Stimulated activated CD4-positive, alpha-beta T cell treated with anti-CD3 and anti-CD28 coated beads, Interleukin-1b, Interleukin-23, amount 100 ng/mL, for 1 hour (primary cell): ENCODE results near the gene HCFC1R1.
"Not testable (repeated sequence)": the region's sequence is repeated elsewhere in the genome, so short reads cannot be mapped to it uniquely, and the experiment has no call there.

Experiments
- DNase-seq, 2 donors: peaks; one replicate each; pipeline ENCODE4 v3.0.0-alpha.2; 2020; ENCODE audit warnings: low read depth in 2 of 2

HCFC1R1 gene

DNA sequence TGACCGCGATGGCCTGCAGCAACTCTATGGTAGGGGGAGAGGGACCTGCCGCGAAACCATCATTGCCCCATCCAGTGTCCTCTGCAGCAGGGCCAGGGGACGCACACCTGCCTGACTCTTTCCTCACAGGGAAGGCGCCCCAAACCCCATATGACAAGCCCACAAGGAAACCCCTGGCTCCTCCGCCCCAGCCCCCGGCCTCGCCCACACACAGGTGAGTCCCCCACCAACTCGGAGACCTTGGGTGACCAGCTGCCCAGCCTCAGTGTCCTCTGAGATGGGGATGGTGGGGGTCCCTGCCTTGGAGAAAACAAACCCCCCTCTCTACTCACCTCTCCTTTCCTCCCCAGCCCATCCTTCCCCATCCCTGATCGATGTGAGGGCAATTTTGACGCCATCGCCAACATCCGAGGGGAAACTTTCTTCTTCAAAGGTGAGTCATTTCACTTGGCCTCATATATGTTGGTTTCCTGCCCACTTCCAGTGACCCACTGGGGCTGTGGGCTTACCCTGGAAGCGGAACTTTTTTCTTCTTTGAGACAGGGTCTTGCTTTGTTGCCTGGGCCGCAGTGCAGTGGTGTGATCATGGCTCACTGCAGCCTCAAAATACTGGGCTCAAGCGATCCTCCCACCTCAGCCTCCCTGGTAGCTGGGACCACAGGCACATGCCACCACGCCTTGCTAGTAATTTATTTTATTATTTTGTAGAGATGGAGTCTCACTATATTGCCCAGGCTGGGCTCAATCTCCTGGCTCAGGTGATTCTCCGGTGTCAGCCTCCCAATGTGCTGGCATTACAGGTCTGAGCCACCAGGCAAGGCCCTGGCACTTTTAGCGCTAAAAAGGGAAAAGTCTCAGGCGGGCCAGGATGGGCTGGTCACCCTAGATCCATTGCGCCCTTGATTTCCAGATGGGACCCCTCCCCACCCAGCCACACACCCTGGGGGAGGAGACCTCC, 33.7 kb upstream of the HCFC1R1 start:
- no peak for DNase-seq

DNA sequence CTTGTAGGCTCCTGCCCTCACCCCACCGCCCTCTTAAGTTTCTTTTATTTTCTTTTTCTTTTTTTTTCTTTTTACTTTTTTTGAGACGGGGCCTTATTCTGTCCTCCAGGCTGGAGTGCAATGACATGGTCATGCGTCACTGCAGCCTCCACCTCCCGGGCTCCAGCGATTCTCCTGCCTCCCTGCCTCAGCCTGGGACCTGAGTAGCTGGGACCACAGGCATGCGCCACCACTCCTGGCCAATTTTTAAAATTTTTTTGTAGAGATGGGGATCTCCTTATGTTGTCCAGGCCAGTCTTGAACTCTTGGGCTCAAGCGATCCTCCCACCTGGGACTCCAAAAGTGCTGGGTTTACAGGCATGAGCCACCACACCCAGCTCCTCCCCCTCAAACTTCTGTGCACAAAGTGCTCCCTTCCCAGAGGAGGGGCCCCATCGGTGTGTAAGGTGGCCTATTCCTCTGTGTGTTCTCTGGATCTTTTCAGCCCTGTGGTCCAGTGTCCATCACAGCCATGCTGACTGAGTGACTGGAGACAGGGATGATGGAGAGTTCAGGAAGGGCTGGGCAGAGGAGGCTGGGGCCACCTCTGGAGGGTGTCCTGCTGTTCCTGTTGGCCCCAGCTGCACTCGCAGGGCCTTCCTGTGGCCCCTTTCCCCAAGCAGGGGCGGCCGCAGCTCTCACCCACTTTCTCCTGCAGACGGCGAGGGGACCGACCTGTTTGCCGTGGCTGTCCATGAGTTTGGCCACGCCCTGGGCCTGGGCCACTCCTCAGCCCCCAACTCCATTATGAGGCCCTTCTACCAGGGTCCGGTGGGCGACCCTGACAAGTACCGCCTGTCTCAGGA, 32.8 kb upstream of the HCFC1R1 start:
- no peak for DNase-seq

DNA sequence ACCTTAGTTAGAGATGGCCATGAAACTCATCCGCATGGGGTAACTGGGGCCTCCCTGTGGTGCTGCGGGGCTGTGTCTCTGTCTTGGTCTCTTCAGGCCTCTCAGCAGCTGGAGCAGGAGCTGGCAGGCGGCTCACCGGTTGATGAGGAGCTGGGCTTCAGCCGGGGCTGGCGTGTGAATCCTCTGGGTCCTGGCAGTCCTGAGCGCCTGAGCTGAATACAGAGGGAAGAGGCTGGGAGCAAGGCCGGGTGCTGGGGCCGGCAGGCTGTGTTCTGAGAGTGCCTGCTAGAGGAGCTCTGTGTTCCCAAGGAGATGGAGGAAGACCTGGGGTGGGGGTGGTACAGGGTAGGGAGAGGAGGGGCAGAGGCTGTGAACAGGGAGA, 32.0 kb upstream of the HCFC1R1 start:
- not testable (repeated sequence) for DNase-seq

DNA sequence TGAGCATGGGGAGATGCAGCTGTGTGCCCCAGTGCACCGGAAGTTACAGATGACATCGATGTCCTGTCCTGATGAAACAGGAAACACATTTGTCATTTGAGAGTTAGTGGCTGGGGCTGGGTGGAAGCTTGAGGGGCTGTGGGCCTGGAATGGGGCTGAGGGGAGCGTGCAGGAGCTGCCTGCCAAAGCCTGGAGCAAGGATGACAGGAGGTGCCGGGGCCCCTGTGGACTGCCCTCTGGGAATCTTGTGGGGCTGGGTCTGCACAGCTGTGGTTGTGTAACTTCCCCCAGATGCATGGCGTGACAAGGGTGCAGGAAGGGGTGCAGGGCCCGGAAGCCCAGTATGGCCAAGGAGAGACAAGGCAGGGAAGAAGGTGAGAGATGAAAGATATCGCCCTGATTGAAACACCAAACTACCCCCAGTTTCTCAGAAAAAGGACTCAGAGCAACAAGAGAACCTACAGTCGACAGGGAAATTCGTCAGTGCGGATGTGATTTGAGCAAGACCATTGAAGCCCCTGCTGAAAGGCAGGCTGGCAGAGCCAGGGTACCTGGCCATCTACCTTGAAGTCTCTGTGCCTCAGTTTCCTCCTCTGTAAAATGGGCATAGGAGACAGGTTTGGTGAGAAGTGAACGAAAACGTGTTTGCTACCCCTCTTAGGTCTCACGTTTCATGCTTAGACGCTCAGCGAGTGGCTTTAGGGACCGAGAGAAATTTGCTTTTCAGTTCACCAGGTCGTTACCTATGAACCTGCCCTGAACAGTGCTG, 31.4 kb upstream of the HCFC1R1 start:
- no peak for DNase-seq

DNA sequence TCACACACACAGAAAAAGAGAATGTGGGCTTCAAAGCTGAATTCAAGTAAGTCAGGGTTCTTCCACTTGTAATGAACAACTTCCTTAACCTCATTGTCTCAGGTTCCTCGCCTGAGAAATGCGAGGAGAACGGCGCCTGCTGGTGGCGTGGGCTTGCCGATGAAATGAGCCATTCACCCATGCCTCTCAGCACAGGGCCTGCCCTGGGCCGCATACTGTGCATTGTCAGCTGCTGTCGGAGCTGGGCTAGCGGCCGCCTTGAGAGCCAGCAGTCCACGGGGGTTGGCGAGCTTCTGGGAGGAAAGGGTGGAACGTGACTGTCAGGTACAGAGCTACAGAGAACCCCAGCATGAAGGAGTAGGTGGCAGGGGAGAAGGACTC, 29.6 kb upstream of the HCFC1R1 start:
- DNase-seq, result not testable (repeated sequence)

DNA sequence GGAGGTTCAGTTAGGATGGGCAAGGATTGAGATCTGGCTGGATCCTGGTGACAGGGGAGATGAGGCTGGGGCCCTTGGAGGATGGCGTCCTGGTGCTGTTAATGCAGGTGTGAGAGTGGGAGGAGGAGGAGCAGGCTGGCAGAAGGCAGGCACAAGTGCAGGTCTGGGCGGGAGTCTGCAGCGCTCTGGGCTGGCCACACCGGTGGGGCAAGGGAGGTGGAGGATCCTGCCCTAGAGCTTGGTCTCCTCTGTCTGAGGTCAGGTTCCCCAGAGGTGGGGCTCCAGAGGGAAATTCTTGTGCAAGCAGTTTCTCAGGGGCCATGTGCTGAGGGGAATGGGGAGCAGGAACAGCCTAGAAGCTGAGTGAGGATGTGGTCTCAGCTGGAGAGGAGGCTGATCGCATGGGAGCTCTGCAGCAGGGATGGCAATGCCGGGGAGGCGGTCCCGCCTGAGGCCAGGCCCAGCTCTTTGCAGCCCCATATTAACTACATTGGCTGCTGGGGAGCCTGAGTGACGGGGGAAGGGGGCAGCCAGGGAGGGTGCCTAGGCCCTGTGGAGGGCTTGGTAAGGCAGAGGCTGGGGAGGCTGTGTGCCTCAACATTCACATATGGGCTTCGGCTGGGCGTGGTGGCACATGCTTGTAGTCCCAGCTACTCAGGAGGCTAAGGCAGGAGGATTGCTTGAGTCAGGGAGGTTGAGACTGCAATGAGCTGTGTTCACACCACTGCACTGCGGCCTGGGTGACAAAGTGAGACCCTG, 29.0 kb upstream of the HCFC1R1 start:
- not testable (repeated sequence) for DNase-seq

DNA sequence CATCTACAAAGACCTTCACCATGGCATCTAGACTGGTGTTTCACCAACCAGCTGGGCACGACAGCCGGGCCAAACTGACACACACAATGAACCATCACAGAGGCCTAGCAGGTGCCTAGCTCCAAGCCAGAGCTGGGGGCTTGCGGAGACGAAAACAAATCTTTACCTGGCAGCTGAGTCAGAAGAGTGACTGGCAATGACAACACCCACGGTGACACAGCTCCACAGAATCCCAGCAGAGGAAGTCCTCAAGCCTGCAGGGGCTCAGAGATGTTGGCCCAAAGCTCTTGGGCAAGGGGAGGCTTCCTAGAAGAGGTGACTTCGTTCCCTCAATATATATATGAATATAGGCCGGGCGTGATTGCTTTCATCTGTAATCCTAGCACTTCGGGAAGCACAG, 27.8 kb upstream of the HCFC1R1 start:
- DNase-seq, result no peak

DNA sequence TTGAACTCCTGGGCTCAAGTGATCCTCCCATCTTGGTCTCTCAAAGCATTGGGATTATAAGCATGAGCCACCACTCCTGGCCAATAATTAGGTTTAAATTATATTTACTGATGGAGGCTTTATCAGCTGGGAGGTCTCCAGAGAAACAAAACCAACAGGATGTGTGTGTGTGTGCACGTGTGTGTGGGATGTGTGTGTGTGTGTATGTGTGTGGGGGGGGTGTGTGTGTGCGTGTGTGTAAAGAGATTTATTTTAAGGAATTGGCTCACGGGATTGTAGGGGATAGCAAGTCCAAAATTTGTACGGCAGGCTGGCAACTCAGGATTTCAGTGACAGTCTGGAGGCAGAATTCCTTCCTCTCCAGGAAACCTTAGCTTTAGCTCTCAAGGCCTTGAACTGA, 27.3 kb upstream of the HCFC1R1 start:
- DNase-seq, result no peak

DNA sequence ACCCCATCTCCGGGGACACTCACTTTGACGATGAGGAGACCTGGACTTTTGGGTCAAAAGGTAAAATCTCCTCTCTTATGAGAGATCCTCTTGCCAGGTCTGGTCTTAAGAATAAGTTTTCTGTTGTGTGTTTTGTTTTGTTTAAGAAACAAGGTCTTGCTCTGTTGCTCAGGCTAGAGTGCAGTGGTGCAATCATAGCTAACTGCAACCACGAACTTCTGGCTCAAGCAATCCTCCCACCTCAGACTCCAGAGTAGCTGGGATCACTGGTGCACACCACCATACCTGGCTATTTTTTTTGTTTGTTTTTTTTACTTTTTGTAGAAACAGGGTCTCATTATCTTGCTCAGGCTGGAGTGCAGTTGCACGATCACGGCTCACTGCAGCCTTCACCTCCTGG, 26.7 kb upstream of the HCFC1R1 start:
- no peak for DNase-seq

DNA sequence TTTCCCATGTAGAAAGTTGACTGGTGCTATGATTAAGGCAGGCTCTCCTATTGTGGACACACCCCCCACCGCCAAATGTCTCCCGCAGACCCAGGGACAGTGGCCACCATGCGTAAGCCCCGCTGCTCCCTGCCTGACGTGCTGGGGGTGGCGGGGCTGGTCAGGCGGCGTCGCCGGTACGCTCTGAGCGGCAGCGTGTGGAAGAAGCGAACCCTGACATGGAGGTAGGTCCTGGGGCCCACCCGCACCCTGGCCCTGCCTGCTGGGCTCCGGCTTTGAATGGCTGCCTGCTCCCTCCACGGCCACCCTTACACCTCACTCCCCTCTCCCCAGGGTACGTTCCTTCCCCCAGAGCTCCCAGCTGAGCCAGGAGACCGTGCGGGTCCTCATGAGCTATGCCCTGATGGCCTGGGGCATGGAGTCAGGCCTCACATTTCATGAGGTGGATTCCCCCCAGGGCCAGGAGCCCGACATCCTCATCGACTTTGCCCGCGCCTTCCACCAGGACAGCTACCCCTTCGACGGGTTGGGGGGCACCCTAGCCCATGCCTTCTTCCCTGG, 26.3 kb upstream of the HCFC1R1 start:
- DNase-seq, result no peak

DNA sequence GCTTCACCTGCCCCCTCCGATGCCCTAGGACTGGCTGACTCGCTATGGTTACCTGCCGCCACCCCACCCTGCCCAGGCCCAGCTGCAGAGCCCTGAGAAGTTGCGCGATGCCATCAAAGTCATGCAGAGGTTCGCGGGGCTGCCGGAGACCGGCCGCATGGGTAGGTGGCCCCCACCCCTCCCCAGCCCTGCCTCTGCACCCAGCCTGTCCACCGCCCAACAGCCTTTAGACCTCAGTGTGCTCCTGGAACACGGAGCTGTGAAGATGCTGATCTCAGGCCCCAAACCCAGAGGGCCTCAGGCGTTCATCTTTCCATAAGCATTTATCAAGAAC, 23.6 kb upstream of the HCFC1R1 start:
- no peak for DNase-seq

DNA sequence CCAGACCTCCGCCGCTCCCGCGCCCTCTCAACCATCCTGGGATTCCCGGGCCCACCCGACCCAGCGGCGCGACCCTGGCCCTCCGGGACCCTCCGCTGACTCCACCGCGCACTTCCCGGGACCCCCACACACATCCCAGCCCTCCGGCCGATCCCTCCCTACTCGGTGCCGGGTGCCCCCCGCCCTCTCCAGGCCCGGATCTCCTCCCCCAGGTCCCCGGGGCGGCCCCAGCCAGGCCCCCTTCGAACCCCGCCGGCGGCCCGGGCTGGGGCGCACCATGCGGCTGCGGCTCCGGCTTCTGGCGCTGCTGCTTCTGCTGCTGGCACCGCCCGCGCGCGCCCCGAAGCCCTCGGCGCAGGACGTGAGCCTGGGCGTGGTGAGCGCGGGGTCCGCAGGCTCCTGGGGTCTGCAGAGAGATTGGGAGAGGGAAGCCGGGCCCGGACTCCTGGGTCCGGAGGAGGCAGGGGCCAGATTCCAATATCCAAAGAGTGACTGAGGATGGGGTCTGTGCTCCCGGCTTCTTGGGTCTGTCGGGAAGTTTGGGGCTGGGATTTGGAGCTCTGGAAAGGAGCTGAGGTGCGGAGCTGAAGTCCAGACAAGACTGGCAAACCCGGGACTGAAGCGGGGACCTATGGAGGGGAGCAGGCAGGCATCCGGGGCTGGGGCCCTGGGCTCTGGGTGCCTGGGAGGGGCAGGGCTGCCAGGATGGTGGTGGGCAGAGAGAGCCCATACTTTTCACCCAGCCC, 23.1 kb upstream of the HCFC1R1 start:
- no peak for DNase-seq

DNA sequence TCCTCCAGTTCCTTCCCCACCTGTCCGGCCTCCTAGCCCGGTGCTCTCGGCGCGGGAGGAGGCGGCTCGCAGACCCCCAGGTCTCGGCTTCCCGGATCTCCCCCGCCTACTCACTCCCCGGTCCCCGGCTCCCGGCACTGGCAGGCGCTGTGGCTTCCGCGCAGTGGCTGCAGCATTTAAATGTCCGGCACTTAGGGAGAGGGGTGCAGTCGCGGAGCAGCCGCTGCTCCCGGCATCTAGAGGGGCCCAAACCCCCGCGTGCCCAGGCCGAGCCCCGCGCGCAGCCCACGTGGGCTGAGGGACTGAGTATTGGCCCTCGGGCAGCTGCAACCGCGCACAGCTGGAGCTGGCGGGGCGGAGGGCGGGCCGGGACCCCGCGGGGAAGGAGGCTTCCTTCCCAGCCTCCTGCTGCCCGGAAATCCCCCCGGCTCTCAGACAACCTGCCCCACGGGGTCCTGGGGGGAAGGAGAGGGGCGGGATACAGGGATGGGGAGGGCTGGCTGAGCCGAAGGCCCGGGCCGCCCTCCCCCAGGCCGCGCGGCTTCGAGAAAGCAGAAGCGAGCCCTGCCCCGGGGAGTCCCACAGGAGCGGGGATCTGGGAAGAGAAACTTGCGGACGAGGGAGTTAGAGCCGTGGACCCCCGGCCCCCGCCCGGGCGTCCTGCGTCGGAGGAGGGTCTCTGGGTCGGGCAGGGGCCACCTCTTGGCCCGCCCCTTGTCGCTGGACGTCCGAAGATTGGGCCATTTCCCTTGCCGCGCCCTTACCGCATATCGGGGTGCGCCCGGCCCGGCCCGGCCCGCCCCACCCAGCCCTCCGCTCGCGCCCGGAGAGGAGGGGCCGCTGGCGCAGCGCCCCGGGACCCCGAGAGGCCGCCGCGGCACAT, 22.3 kb upstream of the HCFC1R1 start, which contains the start of gene MMP25:
Gene MMP25 (plus strand): TSS at position 804 of the 883 bp plus-strand sequence. CDS start 357 bp downstream, outside the sequence.
- DNase-seq, result no peak

DNA sequence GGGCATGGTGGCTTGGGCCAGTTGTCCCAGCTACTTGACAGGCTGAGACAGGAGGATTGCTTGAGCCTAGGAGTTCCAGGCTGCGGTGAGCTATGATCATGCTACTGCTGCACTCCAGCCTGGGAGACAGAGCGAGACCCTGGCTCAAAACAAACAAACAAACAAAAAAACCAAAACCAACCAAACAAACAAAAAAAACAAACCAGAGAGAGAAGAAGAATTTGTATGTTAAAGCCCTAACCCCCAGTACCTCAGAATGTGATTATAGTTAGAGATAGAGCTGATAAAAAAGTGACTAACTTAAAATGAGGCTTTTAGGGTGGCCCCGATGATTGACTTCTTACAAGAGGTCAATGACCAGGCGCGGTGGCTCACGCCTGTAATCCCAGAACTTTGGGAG, 21.0 kb upstream of the HCFC1R1 start:
- DNase-seq, result no peak

DNA sequence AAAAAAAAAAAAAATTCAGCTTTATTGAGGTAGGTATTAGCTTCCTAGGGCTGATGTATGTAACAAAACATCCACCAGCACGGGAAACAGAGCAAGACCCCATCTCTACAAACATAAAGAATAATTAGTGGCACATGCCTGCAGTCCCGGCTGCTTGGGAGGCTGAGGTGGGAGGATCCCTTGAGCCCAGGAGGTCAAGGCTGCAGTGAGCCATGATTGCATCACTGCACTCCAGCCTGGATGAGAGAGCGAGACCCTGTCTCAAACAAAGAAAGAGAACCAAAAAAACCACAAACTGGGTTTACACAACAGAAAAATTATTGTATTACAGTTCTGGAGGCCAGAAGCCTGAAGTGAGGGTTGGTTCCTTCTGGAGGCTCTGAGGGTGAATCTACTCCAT, 18.6 kb upstream of the HCFC1R1 start:
- no peak for DNase-seq

DNA sequence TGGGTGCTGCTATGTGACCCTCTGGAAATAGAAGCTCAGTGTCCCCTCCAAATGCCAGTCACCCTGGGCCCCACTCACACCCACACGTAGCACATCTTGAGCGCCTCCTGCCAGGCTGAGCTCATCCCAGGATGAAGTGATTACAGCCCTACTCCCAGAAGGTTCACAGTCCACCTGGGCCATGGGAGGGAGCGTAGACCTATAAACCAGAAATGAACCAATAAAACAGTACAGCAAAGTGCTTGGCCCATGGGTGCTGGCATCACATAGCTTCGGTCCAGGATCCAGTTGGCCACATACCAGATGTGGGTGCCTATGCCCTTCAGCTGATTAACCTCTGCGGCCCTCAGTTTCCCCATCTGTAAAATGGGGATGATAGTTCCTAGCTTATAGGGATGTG, 15.2 kb upstream of the HCFC1R1 start:
- DNase-seq, result no peak

DNA sequence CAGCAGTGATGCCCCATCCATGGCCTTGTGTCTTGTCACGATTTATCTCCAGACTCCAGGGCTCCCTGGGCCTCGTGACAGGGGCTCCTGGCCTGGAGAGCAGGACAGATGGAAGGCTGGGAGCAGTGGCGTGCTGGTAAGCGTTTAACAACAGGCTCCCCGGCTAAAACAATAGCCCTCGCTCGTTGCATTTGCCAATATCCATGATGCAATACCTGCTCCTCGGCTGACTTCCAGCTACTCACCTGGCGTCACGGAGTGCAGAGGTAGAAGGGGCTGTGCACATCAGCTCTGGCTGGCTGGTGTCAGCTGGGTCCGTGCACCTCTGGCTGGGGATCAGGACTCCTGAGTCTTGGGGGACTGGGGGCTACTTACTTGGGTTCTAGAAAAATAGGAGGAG, 14.5 kb upstream of the HCFC1R1 start:
- DNase-seq, result no peak

DNA sequence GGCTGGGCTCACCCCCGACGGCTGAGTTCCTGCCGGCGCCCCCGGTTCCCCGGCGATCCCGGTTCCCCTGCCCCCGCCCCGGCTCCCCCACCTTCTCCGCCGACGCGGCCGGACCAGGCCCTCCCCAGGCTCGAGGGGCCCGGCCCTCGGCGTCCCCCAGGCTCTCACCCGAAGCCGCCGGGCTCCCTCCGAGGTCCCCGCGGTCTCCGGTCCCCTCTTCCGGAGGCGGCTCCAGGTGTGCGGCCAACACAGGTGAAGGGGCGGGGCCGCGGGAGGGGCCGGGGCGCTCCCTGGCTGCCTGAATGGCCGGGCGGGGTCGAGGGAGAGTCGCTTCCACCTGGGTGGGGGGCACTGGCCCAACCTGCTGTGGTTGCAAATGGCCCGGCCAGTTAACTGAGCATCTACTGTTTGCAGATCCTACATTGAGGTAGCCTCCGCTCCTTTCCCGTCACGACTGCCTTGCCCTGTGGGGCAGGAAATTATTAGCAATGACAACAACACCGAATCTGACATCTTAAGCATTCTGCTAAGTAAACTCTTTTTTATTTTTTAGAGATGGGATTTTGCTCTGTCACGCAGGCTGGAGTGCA, 13.1 kb upstream of the HCFC1R1 start, which contains the start of gene BICDL2:
Gene BICDL2 (minus strand): TSS at position 219 of the 590 bp plus-strand sequence. CDS start 1,448 bp downstream, outside the sequence.
- DNase-seq, result no peak
